ENCODE data around the gene MGLL.

- TF ChIP-seq EZH2phosphoT487 (IDR thresholded peaks at IDR 0.05; ENCODE audit: insufficient read depth, low read depth) = no peak
- no peak for TF ChIP-seq EZH2 (IDR thresholded peaks at IDR 0.05; ENCODE audit: insufficient read depth, poor library complexity, severe bottlenecking)
Measured at GRCh38 chr3:127674101-127674721, 148.1 kb downstream of the MGLL start.
